Activated CD4-positive, CD25-positive, alpha-beta regulatory T cell treated with anti-CD3 and anti-CD28 coated beads, Interleukin-2, amount 50 U/mL, for 24 hours (primary cell): ENCODE measurements around the gene CCDC8.
"Not testable (repeated sequence)": the region's sequence is repeated elsewhere in the genome, so short reads cannot be mapped to it uniquely, and the experiment has no call there.

Experiments used
- ATAC-seq, 2 donors: fragments of 150-1000 bp; cut with Tn5 transposase; one replicate each; pipeline ENCODE4 v1.10.0; 2021; ENCODE audit warnings: mild to moderate bottlenecking in 1 of 2, moderate library complexity in 1 of 2

The CCDC8 gene

DNA sequence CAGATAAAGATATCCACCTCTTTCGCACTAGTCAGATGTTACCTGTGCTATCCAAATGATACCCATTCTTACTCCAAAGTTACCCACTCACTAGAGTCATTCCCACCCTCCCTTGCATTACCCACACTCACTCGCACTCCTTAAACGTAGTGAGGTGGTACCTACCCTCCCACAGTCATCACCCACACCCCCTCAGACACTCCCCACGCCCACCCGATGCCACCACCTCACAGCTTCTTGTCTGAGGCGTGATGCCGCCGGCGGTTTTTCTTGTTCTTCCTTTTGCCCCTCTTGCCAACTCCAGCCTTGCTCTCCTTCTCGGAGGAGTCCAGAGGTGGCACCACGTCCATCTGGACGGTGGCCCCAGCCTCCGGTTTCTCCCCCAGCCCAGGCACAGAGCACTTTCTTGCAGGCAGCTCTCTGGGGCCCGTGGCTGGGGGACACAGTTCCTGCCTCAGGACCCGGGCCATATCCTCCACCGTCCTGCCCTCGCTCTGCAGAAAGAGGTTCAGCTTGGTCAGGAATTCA is 14.2 kb upstream of the CCDC8 start:
- no peak for ATAC-seq

GRCh38 chr19:46426506-46427162 is 13.3 kb upstream of the CCDC8 start:
- peak; percentile 71 to 85 for ATAC-seq

GRCh38 chr19:46426035-46426505 is 12.7 kb upstream of the CCDC8 start:
- ATAC-seq, result no peak

DNA sequence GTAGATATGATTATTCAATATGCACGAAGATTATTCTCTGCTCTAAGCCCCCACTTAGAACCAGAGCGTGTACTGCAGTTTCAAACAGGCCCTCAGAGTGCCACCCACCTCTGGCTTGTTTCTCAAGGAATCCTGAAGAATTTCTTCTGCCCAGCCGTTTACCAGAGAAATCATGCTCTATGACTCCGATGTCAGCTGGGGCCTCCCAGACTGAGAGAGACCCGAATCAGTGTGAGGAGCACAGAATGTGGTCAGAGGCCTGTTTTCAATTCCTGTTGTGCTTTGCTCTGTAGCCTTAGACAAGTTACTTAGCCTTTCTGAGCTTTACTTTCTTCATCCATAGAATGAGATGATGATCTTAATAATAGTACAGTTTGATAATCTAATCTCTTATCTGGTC is 9.8 kb upstream of the CCDC8 start:
- no peak for ATAC-seq

DNA sequence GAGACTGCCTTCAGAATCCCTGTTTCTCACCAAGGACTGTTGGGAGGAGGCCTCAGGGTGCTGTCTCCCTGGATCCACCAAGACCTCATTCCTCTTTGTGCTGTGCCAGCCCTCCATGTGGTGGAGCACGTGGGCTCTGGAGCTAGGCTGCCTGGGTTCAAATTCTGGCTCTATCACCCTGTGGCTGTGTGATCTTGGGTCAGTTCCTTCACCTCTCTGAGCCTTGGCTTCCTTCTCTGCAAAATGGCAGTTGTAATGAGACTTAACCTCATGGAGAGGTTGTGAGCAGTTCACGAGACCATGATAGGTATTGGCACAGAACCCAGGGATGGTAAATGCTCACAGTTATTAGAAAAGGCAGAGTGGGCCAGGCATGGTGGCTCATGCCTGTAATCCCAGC is 9.0 kb upstream of the CCDC8 start:
- no peak for ATAC-seq

GRCh38 chr19:46420056-46420455 is 6.7 kb upstream of the CCDC8 start:
- ATAC-seq, result no peak

GRCh38 chr19:46415804-46416709 is 2.7 kb upstream of the CCDC8 start:
- ATAC-seq, result not testable (repeated sequence)

GRCh38 chr19:46414899-46415298 is 1.5 kb upstream of the CCDC8 start:
- ATAC-seq, result not testable (repeated sequence)

GRCh38 chr19:46412650-46413261 is 608 bp downstream of the CCDC8 start:
- no peak for ATAC-seq

- ATAC-seq, result no peak
Observed at GRCh38 chr19:46411925-46412649, 1.3 kb downstream of the CCDC8 start.

- ATAC-seq, result no peak
Observed at GRCh38 chr19:46411088-46411924, 2.1 kb downstream of the CCDC8 start.

- ATAC-seq, result no peak
Observed at GRCh38 chr19:46410205-46411087, 2.9 kb downstream of the CCDC8 start.

DNA sequence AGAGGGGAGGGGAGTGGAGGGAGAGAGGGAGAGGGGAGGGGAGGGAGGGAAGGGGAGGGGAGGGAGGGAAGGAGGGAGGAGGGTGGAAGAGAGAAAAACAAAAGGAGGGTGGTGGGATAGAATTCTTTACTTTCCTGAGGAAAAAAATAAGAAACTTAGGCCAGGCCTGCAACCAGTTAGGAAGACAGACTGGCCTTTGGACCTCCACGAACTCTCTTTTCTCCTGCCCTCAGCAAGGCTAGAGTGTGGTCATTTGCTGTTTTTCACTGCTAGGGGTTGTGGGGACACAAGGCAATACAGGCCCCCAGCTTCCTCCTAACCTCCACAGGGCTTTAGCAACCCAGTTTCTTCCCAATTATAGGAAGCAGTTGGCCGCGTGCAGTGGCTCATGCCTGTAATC is 4.2 kb downstream of the CCDC8 start:
- ATAC-seq, result no peak

DNA sequence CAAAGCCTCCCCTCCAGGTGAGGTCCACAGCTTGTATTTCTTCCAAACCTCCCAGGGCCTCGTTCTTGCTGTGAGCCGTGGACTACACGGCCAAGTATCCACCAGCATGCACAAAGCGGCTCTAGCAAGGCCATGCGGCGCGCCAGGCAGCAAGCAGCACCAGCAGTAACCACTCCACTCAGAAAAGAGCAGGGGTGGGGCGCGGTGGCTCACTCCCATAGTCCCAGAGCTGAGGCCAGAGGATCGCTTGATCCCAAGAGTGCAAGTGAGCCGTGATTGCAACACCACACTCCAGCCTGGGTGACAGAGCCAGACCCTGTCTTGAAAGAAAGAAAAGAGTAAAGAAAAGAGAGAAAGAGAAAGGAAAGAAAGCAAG is 4.7 kb downstream of the CCDC8 start:
- ATAC-seq, result no peak

GRCh38 chr19:46407856-46408663 is 5.3 kb downstream of the CCDC8 start:
- ATAC-seq, result no peak

DNA sequence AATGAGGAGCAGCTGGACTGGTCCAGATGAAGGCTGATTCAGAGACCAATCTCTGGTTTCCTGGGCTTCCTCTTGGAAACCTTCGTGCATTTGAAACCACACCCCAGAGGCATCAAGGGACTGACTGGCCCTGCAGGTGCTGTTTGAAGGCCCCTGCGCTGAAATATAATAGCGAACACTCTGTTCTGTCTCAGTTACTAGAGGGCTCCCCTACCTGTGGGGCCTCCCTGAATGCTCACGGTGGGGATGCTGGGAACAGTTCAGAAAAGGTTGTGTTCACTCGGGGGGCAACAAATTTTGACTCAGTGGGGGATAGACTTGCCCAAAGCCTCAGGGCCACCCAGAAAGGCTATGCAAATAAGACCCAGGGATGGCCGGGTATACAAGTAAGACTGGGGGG is 6.4 kb downstream of the CCDC8 start:
- no peak for ATAC-seq

GRCh38 chr19:46404753-46405468 is 8.5 kb downstream of the CCDC8 start:
- ATAC-seq, result no peak

GRCh38 chr19:46404055-46404752 is 9.2 kb downstream of the CCDC8 start:
- ATAC-seq, result no peak
